Measurements from ENCODE around the gene PRKG2. TPM values are rescaled to one million over a fixed set of nuclear protein-coding genes. Genes with fewer than 3 reads are reported as not detected.

The PRKG2 gene
- total RNA-seq, 1 experiment from 2014 or later, result not detected

Other genes starting within 250 kb of the PRKG2 start
- gene BMP3, start 184.5 kb downstream of the PRKG2 start, total RNA-seq (2014; rRNA removed; shearing (Covaris generic)), result not detected in 2 replicates

Measured in SK-MEL-5 (cell line).